GM19099 (cell line): Measurements from ENCODE around the gene ART5.

Experiments
- POLR2A ChIP-seq: IDR thresholded peaks from 3 replicates; pipeline ENCODE4 v1.6.1; 2011; ENCODE audit warnings: low read depth; ENCODE audit not compliant: insufficient read length; ENCODE audit errors: extremely low read depth

Gene ART5

DNA sequence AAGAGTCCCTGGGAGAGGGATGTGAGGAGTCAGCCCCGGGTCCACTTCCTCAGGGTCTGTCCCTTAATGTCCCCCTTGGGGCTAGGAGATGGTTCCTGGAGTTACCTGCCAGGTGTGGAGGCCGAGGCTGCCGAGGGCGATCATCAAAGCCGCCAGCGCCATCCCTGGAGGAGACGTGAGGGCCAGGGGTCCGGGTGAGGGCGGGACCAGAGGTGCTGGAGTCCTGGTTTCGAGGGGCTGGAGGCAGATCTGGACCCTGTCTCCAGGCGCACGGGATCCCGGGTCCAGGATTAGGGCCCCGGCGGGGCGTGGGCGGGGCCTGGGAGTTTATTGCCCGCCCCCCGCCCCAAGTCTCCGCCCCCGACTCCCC is at the start of gene ART5:
Gene ART5, minus strand, starts transcription at position 292 of the 370 bp plus-strand sequence. Its CDS starts 130 bp downstream, at position 162.
- TF ChIP-seq POLR2A = no peak

DNA sequence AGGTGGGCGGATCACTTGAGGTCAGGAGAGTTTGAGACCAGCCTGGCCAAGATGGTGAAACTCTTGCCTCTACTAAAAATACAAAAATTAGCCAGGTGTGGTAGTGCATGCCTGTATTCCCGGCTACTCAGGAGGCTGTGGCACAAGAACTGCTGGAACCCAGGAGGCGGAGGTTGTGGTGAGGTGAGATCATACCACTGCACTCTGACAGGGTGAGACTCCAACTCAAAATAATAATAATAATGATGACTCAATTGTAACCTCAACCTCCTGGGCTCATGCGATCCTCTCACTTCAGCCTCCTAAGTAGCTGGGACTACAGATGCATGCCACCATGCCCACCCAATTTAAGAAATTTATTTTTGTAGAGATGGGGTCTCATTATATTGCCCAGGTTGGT is 45.0 kb upstream of the ART5 start:
- TF ChIP-seq POLR2A = no peak

DNA sequence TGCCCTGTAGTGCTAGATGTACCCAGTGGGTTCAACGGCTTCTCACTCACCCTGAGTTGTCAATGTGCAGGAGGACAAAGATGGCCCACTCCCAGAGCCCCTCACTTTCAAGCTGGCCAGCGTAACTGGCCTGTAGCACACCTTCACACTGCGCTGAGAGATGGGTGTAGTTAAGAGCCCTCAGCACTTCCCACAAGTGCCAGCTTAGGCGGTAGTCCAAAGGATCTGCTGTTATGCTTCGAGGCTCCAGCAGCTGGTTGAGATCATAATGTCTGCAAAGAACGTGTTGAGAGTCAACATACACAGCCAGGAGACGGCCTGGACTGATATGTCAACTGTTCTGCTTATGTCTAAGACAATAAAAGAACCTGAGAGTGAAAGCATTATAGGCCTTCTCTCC is 44.1 kb upstream of the ART5 start:
- no peak for TF ChIP-seq POLR2A

DNA sequence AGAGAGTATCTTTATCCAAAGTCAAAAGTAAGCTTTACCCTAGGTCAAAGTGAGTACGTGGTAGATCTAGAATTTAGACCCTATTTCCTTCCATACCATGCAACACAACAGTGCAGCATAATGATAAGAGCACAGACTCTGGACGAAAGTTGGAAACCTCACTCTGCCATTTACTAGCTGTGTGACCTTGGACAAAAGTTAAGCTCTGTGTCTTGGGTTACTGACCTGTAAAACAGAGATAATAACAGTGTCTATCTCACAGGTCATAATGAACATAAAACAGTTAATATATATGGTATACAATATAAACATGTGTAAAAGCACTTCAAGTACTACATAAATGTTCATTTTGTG is 43.0 kb upstream of the ART5 start:
- no peak for TF ChIP-seq POLR2A

GRCh38 chr11:3684129-3684818 is 42.5 kb upstream of the ART5 start:
- no peak for TF ChIP-seq POLR2A

- no peak for TF ChIP-seq POLR2A
Observed at GRCh38 chr11:3683039-3683438, 41.2 kb upstream of the ART5 start.

DNA sequence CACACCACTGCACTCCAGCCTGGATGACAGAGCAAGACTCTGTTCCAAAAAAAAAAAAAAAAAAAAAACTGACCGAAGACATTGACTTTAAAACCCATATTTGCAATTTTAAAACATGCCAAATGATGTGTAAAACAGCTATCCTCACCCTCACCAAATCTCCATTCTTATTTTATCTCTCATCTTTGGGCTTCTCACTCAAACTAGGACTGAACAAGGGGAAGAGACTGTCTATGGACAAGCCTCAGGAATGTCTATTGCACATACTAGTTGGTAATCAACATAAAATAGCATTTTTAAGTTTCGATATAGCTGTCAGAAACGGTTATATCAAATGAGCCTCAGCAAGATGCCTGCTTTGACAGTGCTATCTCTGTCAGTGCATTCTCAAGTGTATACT is 37.3 kb upstream of the ART5 start:
- no peak for TF ChIP-seq POLR2A

DNA sequence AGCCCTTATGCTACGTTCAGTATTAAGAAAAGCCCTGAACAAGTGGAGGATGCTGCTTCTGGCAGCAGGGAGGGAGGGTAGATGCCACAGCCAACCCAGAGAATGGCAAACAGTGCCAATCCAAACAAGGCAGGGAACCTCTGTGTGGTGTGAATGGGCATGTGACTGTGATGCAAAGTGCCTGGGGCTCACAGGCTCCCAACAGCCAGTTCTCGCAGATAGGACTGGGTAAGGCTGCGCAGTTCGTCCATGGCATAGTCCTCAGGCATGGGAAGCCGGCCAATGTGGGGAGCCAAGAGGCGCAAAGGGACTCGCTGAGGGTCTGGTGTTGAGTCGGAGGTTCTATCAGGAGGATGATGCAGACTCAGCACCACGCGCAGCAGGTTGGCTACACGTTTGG is 34.2 kb upstream of the ART5 start:
- no peak for TF ChIP-seq POLR2A

- no peak for TF ChIP-seq POLR2A
Observed at GRCh38 chr11:3674189-3674588, 32.4 kb upstream of the ART5 start.

- no peak for TF ChIP-seq POLR2A
Observed at GRCh38 chr11:3671334-3672254, 29.8 kb upstream of the ART5 start, which contains the start of gene CHRNA10. CHRNA10 (minus strand) TSS chr11:3671384; CDS start chr11:3671312, 72 bp downstream.

GRCh38 chr11:3669742-3670183 is 28.0 kb upstream of the ART5 start:
- no peak for TF ChIP-seq POLR2A

DNA sequence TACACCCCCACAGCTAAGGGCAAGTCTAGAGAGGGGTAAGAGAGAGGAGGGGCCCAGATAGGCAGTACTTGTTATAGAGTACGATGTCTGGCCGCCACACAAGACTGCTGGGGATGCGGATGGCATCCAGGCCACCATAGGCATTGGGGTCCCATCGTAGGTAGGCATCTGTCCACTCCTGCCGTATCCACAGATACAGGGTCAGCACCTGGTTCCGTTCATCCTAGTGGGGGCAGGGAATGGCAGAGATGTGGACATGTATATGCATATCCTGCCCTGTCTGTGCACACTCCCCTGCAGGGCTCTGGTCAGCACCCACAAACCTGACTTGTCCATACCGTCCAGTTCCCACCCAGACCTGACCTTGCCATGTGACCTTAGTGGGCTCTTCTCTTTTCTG is 27.3 kb upstream of the ART5 start:
- TF ChIP-seq POLR2A = no peak

DNA sequence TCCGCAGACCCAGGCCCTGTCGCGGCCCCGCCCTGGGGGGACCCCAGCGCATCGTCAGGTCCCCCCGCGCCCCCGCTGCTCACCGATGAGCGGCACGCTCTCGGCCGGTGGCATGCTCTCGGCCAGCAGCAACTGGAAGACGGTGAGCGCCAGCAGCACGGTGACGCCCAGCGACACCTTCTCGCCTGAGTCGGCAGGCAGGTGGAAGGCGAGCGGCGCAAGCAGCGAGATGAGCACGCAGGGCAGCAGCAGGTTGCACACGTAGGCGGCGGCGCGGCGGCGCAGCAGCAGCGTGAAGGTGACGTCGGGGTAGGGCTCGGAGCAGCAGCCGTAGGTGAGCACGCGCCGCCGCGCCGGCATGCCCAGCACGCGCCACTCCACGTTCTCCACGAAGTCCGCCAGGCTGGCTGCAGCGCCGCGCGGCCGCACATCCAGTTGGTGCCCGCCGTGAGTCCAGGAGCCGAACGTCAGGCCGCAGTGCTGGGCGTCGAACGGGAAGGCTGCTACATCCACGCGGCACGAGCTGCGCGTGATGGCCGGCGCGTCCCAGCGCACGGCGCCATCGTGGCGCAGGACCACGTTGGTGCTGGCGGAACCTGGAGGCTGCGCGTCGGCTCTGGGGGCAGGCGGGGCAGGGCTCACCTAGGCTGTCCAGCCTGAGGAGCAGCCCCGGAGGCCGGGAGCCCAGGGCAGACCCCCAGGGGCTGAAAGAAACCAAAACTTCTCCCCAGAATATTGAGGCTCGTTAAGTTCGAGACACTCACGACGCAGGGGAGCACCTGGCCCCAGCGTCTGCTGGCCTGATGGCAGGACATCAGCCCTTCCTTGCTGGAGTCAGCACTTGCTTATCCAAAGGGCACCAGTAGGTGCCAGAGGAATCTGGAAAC is 25.6 kb upstream of the ART5 start:
- TF ChIP-seq POLR2A = no peak

DNA sequence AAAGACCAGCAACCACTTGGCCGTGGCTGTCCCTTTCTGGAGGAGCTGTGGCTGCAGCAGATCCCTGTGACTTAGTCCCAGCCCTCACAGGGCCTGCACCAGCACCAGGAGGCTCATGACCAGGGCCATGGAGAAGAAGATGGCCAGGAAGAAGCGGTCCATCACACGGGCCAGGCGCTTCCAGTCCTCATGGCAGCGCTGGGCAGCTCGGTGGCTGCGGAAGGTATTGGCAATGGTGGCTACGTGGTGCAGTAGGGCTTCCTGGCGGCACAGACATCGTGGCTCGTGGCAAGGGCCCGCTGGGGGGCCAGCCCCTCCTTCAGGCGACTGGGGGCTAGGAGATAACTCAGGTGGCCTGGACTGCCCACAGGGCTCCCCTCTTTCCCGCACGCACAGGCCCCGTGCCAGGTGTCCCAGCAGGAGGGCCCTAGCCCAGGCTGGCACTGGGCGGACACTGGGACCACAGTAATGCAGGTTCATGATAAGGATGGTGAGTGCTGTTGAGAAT is 24.3 kb upstream of the ART5 start:
- TF ChIP-seq POLR2A = no peak

- no peak for TF ChIP-seq POLR2A
Observed at GRCh38 chr11:3665336-3666022, 23.7 kb upstream of the ART5 start.

DNA sequence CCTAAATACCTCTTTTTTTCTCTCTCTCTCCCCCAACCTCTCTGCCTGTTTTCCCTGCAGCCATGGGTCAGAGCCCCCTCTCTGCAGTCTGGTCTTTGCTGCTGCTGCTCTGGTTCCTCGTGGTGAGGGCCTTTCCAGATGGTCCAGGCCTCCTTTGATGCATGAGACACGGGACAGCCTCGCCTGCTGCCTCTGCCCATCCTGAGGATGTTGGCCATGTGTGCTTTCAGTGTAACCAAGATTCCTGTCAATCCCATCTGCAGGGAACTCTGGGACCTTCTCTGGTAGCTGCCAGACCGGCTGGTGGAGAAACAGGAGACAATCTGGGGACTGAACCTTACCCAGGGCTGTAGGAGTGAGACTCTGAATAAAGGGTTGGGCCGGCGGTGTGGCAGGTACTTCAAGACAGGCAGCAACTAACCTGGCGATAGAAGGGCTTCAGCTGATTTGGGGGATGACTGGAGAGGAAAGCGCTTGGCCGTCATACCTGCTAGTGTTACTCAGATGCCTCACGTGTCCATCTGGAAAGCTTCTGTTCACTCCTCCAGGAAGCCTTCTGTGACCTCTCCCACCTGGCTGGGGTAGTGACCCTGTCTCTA is 22.3 kb upstream of the ART5 start:
- no peak for TF ChIP-seq POLR2A
